HCT116 (cell line): ENCODE results near the gene STRBP. TPM values are rescaled to one million over a fixed set of nuclear protein-coding genes. Genes with fewer than 3 reads are reported as not detected.
A peak's percentile ranks its signal among the peaks of the same experiment; 100 is the strongest.

Experiments used
- ATAC-seq: fragments of 200-7000 bp; cut with Tn5 transposase; 2 replicates; pipeline ENCODE4 v1.9.1; 2020; ENCODE audit warnings: mild to moderate bottlenecking, moderate library complexity
- BruUV-seq: library from RNA; stranded (reverse); fragments of 400-500 nt; replicated peaks from 2 replicates; lab custom pipeline; 2021; lab: Mats Ljungman, UMichigan
- CTCF ChIA-PET: fragments of 300-600 bp; sonication (Branson Sonifier 250); formaldehyde crosslinking; loops from one replicate; lab custom pipeline; 2021; ENCODE audit warnings: antibody characterized with exemption; lab: Charles Lee
- POLR2A ChIA-PET: fragments of 300-600, 350-600 bp; sonication (Branson Sonifier 250); formaldehyde crosslinking; loops from one replicate; lab custom pipeline; 2021; ENCODE audit warnings: antibody characterized with exemption; lab: Charles Lee
- RAD21 ChIA-PET, 2 experiments: fragments of 300-600 bp; sonication (Branson Sonifier 250); formaldehyde crosslinking; loops; one replicate each; lab custom pipeline; 2023; ENCODE audit warnings: low total read pairs in 2 of 2; ENCODE audit not compliant: uncharacterized antibody in 2 of 2, unreplicated experiment in 2 of 2, low non-redundant PET in 1 of 2; lab: Charles Lee
- DNase-seq: peaks from one replicate; pipeline ENCODE4 v3.0.0-alpha.2; 2010; ENCODE audit warnings: low read depth, low spot score
- H2AFZ ChIP-seq: fragments of 200-600 bp; shearing (Covaris generic), sonication (generic); 2 replicates; pipeline ENCODE4 v1.6.1; 2017; ENCODE audit warnings: low read depth, mixed run types, mixed read lengths, antibody characterized with exemption, low read length; ENCODE audit not compliant: poor library complexity, severe bottlenecking
- H3K27ac ChIP-seq: 2 replicates; pipeline ENCODE4 v1.5.1; 2012; ENCODE audit warnings: low read depth, low read length
- H3K27me3 ChIP-seq: fragments of 200-600 bp; sonication (generic); 2 replicates; pipeline ENCODE4 v1.6.1; 2016; ENCODE audit warnings: mixed run types, low read length, mixed read lengths; ENCODE audit not compliant: insufficient read depth
- H3K36me3 ChIP-seq, 2 experiments: fragments of 200-500 bp in 1 of 2; fragments of 200-600 bp in 1 of 2; sonication (Bioruptor generic) in 1 of 2; sonication (generic) in 1 of 2; 2 replicates each; pipeline versions ENCODE4 v1.5.1 to v1.6.1; 2014 to 2016; ENCODE audit warnings: low read length in 2 of 2, inconsistent platforms in 1 of 2, mixed read lengths in 1 of 2, mixed run types in 1 of 2; ENCODE audit not compliant: insufficient read depth in 2 of 2, control insufficient read depth in 1 of 2
- H3K4me1 ChIP-seq, 2 experiments: fragments of 200-600 bp in 1 of 2; sonication (generic) in 1 of 2; 2 replicates each; pipeline versions ENCODE4 v1.5.1 to v1.6.1; 2012 to 2017; ENCODE audit warnings: low read length in 2 of 2, inconsistent platforms in 1 of 2, mild to moderate bottlenecking in 1 of 2, mixed read lengths in 1 of 2, mixed run types in 1 of 2, moderate library complexity in 1 of 2; ENCODE audit not compliant: insufficient read depth in 2 of 2, control insufficient read depth in 1 of 2
- H3K4me2 ChIP-seq: fragments of 200-600 bp; sonication (generic); 2 replicates; pipeline ENCODE4 v1.6.1; 2017; ENCODE audit warnings: mixed run types, low read length, mixed read lengths
- H3K4me3 ChIP-seq, 2 experiments: fragments of 200-600 bp in 1 of 2; sonication (generic) in 1 of 2; replicated peaks in 1 of 2; 2 replicates each; pipeline ENCODE4 v1.5.1; 2011 to 2016; ENCODE audit warnings: low read length in 2 of 2, control low read depth in 1 of 2, low read depth in 1 of 2, mild to moderate bottlenecking in 1 of 2, mixed read lengths in 1 of 2, mixed run types in 1 of 2
- H3K79me2 ChIP-seq: fragments of 200-600 bp; sonication (generic); 2 replicates; pipeline ENCODE4 v1.6.1; 2017; ENCODE audit warnings: mild to moderate bottlenecking, mixed run types, low read length, moderate library complexity, mixed read lengths; ENCODE audit not compliant: insufficient read depth
- H3K9ac ChIP-seq: fragments of 200-600 bp; sonication (generic); 2 replicates; pipeline ENCODE4 v1.6.1; 2016; ENCODE audit warnings: low read length, mixed read lengths
- H3K9me2 ChIP-seq: fragments of 200-600 bp; sonication (generic), shearing (Covaris generic); 2 replicates; pipeline ENCODE4 v1.6.1; 2017; ENCODE audit warnings: mixed run types, mild to moderate bottlenecking, moderate library complexity; ENCODE audit not compliant: insufficient read depth
- H3K9me3 ChIP-seq, 2 experiments: fragments of 200-500 bp in 1 of 2; fragments of 200-600 bp in 1 of 2; sonication (Bioruptor generic) in 1 of 2; sonication (generic) in 1 of 2; 2 replicates each; pipeline ENCODE4 v1.6.1; 2014 to 2017; ENCODE audit warnings: low read length in 2 of 2, mixed read lengths in 2 of 2, inconsistent platforms in 1 of 2, low read depth in 1 of 2, mild to moderate bottlenecking in 1 of 2, mixed run types in 1 of 2, moderate library complexity in 1 of 2; ENCODE audit not compliant: control insufficient read depth in 1 of 2, insufficient read depth in 1 of 2
- H4K20me1 ChIP-seq: fragments of 200-600 bp; sonication (generic), shearing (Covaris generic); 2 replicates; pipeline ENCODE4 v1.6.1; 2017; ENCODE audit warnings: mixed run types, mild to moderate bottlenecking, moderate library complexity; ENCODE audit not compliant: insufficient read depth
- JUND ChIP-seq: IDR thresholded peaks from 2 replicates; pipeline ENCODE4 v1.6.1; 2012
- RAD21 ChIP-seq: IDR thresholded peaks from 2 replicates; pipeline ENCODE4 v1.6.1; 2012; ENCODE audit warnings: low read depth, mild to moderate bottlenecking
- TCF7L2 ChIP-seq: IDR thresholded peaks from 2 replicates; pipeline ENCODE4 v1.7.0; 2011; ENCODE audit warnings: borderline replicate concordance, inconsistent platforms; ENCODE audit not compliant: insufficient read depth, insufficient read length; ENCODE audit errors: extremely low read depth
- ZFX ChIP-seq: fragments of 450-650 bp; IDR thresholded peaks from 2 replicates; pipeline ENCODE4 v1.6.1; 2017
- intact Hi-C: fragments of 100-400 bp; cut with micrococcal nuclease; formaldehyde crosslinking; loops from 2 replicates; pipeline ENCODE4 v1.10.0; 2022
- total RNA-seq: library from RNA; stranded (reverse); gene quantifications from one replicate; pipeline ENCODE4 v1.2.1, GENCODE V29; 2021; ENCODE audit not compliant: unreplicated experiment
- TF ChIP-seq, protein P1 (sequence below): IDR thresholded peaks from 2 replicates; pipeline ENCODE4 v1.6.1; 2012
- TF ChIP-seq, protein P2 (sequence below), 3 experiments: fragments of 200-600 bp in 1 of 3; sonication (generic) in 1 of 3; IDR thresholded peaks in 2 of 3; conservative IDR thresholded peaks in 1 of 3; 2 replicates each; pipeline ENCODE4 v1.5.1; 2012 to 2017; ENCODE audit warnings: low read depth in 2 of 3, low read length in 2 of 3, antibody characterized with exemption in 1 of 3, borderline replicate concordance in 1 of 3, control low read depth in 1 of 3, mild to moderate bottlenecking in 1 of 3, mixed read lengths in 1 of 3, mixed run types in 1 of 3, moderate library complexity in 1 of 3; ENCODE audit not compliant: insufficient read depth in 1 of 3

STRBP gene
- total RNA-seq, 1 experiment from 2014 or later, result 30.4 TPM

DNA sequence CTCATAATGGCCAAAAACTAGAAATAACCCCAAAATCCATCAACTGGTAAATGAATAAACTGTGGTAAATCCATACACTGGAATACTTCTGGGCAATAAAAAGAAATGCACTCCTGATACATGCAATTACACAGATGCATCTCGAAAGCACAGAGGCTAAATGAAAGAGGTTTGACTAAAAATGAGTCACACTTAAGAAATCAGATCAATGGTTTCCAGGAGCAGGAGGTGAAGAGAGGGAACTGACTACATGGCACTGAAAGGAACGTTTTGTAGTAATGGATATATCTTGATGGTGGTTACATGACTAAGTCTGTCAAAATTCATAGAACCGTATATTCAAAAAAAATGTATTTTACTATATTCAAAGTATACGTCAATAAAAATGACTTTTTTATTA, 42.4 kb downstream of the STRBP start:
- BruUV-seq, result no TSS peak
- RAD21 ChIA-PET, result no interaction called here

DNA sequence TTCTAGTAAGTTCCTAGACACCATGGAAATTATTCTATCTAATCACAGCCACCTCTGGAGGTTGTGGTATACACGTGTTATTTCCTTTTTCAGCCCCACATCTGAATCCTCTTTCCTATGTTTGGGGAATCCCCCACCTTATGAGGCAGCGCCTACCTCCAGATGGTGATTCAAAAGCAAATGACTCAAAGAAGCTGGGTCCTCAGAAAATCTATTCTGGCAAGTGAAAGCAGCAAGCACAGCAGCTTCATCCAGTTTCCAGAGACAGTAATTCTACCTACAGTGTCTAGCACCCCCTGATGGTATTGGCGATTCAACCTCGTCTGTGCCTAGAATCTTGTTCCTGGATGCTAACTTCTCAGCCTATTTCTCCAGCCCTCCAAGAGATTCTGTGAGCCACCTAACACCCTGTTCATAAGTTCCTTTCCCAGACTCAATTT, 43.0 kb downstream of the STRBP start:
- ATAC-seq, result peak; percentile 79
- Histone ChIP-seq H3K9me2 (no peaks in the 10 kb centered on the region), H3K79me2 (peaks cover 22% of the 10 kb centered on the region), H3K27me3 (no peaks in the 10 kb centered on the region), H3K9ac (no peak overlapping the region), H2AFZ (no peak overlapping the region), H3K4me2 (no peak overlapping the region), H3K36me3 (0 out of 4 replicates have a peak, but pooled peaks cover 0 to 6% of the 10 kb centered on the region in 2 experiments), H4K20me1 (no peaks in the 10 kb centered on the region), H3K4me3 (no peak overlapping the region), H3K9me3 (no peaks in the 10 kb centered on the region), H3K27ac (no peak overlapping the region), H3K4me1 (no peaks in the 10 kb centered on the region)
- RAD21 ChIA-PET, result no interaction called here
- TF ChIP-seq RAD21 (peak; percentile 59), ZFX (no peak)
- TF ChIP-seq, protein P1, sequence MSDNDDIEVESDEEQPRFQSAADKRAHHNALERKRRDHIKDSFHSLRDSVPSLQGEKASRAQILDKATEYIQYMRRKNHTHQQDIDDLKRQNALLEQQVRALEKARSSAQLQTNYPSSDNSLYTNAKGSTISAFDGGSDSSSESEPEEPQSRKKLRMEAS, result no peak
- TF ChIP-seq, protein P2, sequence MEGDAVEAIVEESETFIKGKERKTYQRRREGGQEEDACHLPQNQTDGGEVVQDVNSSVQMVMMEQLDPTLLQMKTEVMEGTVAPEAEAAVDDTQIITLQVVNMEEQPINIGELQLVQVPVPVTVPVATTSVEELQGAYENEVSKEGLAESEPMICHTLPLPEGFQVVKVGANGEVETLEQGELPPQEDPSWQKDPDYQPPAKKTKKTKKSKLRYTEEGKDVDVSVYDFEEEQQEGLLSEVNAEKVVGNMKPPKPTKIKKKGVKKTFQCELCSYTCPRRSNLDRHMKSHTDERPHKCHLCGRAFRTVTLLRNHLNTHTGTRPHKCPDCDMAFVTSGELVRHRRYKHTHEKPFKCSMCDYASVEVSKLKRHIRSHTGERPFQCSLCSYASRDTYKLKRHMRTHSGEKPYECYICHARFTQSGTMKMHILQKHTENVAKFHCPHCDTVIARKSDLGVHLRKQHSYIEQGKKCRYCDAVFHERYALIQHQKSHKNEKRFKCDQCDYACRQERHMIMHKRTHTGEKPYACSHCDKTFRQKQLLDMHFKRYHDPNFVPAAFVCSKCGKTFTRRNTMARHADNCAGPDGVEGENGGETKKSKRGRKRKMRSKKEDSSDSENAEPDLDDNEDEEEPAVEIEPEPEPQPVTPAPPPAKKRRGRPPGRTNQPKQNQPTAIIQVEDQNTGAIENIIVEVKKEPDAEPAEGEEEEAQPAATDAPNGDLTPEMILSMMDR (IDR thresholded peaks at IDR 0.05 in 2 of 3, conservative IDR thresholded peaks at IDR 0.05 in 1 of 3; ENCODE audit: borderline replicate concordance in 1 of 3, insufficient read depth in 1 of 3, low read depth in 2 of 3, low read length in 2 of 3), result peak in 2 of 3 experiments; percentile 45 to 52; a peak in 3 of 6 replicates
- peak; percentile 6 for DNase-seq
- intact Hi-C loops, result loop anchor here (1.0 kb wide), 1 partner anchor 144 kb away; no protein-coding TSS in a partner anchor
- POLR2A ChIA-PET, result no interaction called here
- no TSS peak for BruUV-seq
- CTCF ChIA-PET, result interaction anchor here (1.2 kb wide), 1 partner anchor 123 kb away, joined by 3 read pairs; no protein-coding TSS in a partner anchor

More for the DNA sequence above, 42.4 kb downstream of the STRBP start:
- Histone ChIP-seq H3K79me2 (peaks cover 22% of the 10 kb centered on the region), H3K4me2 (no peak overlapping the region), H4K20me1 (no peaks in the 10 kb centered on the region), H3K9ac (no peak overlapping the region), H3K27ac (no peak overlapping the region), H3K27me3 (no peaks in the 10 kb centered on the region), H3K4me3 (no peak overlapping the region), H3K9me3 (no peaks in the 10 kb centered on the region), H3K36me3 (0 out of 4 replicates have a peak, but pooled peaks cover 0 to 6% of the 10 kb centered on the region in 2 experiments), H2AFZ (no peak overlapping the region), H3K9me2 (no peaks in the 10 kb centered on the region), H3K4me1 (no peaks in the 10 kb centered on the region)
- intact Hi-C loops, result loop anchor here (1.0 kb wide), 1 partner anchor 145 kb away; no protein-coding TSS in a partner anchor
- no peak for ATAC-seq
- POLR2A ChIA-PET, result no interaction called here
- TF ChIP-seq, protein P2 (IDR thresholded peaks at IDR 0.05 in 2 of 3, conservative IDR thresholded peaks at IDR 0.05 in 1 of 3; ENCODE audit: borderline replicate concordance in 1 of 3, insufficient read depth in 1 of 3, low read depth in 2 of 3, low read length in 2 of 3), result no peak
- no peak for TF ChIP-seq JUND
- TF ChIP-seq TCF7L2, result no peak
- DNase-seq, result no peak
- CTCF ChIA-PET, result interaction anchor here (1.2 kb wide), 1 partner anchor 123 kb away, joined by 3 read pairs; no protein-coding TSS in a partner anchor
